ENCODE results near the gene VWF. TPM values are rescaled to one million over a fixed set of nuclear protein-coding genes. Genes with fewer than 3 reads are reported as not detected.

The VWF gene
- total RNA-seq, 4 donors from 2014 or later: 21.1 to 92.5 (median 49.7) TPM

DNA sequence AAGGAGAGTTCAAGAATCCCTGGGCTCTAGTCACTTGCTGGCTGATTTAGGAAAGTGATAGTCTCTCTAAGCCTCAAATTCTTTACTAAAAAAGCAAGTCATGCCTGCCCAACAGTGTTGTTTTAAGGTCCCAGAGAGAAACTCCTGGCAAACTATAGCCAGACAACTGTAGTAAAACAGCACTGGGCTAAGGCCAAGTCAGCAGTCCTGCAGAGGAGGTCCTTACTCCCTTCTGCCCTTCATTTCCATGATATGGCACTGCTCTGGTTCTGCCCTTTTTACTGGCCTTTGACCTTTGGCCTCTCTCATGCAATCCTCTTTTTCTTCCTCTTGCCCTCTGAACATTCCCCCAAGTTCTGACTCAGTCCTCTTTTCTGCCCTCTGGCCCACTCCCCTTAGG lies 74.9 kb downstream of the VWF start:
- no peaks in the 10 kb centered on the region for H3K9me3 ChIP-seq

DNA sequence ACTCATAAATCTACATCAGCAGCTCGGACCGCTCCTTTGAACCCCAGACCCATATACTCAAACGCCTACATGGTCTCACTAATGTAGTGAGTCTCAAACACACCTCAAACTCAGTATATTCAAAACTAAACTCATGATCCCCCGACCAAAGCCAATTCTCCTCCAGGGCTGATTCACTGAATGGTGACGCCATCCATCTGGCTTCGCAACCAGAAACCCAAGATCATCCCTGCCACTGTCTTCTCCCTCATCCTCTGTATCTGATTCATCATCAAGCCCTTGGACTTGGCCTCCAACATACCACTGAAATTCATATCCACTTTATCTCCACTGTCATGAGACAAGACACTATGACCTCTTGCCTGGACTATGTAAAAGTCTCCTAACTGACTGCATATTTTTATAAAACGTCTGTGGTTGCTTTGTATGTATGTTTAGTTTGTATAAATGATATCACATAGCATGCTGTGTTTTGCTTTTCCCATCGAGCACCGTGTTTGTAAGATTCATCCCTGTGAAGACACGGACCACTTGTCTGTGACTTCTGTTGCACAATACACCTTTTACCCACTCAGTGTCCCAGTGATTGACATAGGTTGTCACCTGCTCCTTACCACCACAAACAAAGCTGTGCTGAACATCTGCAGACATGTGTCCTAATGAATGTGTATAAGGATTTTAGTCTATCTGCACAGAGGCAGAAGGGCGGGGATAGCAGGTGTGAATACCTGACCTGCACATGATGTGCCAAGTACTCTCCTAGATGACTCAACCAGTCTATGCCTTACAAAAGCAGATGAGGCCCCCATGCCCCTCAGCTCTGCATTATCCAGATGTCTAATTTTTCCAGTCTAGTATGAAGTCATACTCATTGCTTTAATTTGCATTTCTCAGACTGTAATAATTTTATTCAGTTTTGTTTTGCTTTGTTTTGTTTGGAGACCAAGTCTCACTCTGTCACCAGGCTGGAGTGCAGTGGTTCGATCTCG lies 76.9 kb downstream of the VWF start:
- H3K27ac ChIP-seq: no peak overlapping the region
- DNase-seq: no peak
- H3K9me3 ChIP-seq: no peaks in the 10 kb centered on the region
- peaks cover 0 to 17% (median 0%) of the 10 kb centered on the region in 3 donors for H3K4me1 ChIP-seq
- TF ChIP-seq CTCF (IDR thresholded peaks at IDR 0.05) (no peak), POLR2A (IDR thresholded peaks at IDR 0.05) (no peak)
- WGBS, 2 donors: 62 to 64% methylated on average over 13 of the region's 13 CpGs
- H3K27me3 ChIP-seq: no peaks in the 10 kb centered on the region
- intact Hi-C loops (cut with DNase I): no loop called here
- no peak overlapping the region for H3K4me3 ChIP-seq
- H3K36me3 ChIP-seq: peaks cover 0 to 76% (median 0%) of the 10 kb centered on the region in 3 donors

More for the DNA sequence above, 74.9 kb downstream of the VWF start:
- DNase-seq: no peak
- Histone ChIP-seq H3K27me3 (no peaks in the 10 kb centered on the region), H3K36me3 (peaks cover 0 to 65% (median 0%) of the 10 kb centered on the region in 3 donors), H3K4me3 (no peak overlapping the region), H3K27ac (no peak overlapping the region), H3K4me1 (peaks cover 0 to 8% (median 0%) of the 10 kb centered on the region in 3 donors)
- TF ChIP-seq CTCF (IDR thresholded peaks at IDR 0.05) (no peak), POLR2A (IDR thresholded peaks at IDR 0.05) (no peak)
- intact Hi-C loops (cut with DNase I): no loop called here

GRCh38 chr12:6046511-6047180 lies 77.8 kb downstream of the VWF start:
- peaks cover 0 to 17% (median 0%) of the 10 kb centered on the region in 3 donors for H3K4me1 ChIP-seq
- intact Hi-C loops (cut with DNase I): no loop called here
- no peak overlapping the region for H3K4me3 ChIP-seq
- no peaks in the 10 kb centered on the region for H3K27me3 ChIP-seq
- TF ChIP-seq CTCF (IDR thresholded peaks at IDR 0.05) (no peak), POLR2A (IDR thresholded peaks at IDR 0.05) (no peak)
- H3K9me3 ChIP-seq: no peaks in the 10 kb centered on the region
- H3K36me3 ChIP-seq: peaks cover 0 to 76% (median 0%) of the 10 kb centered on the region in 3 donors
- no peak for DNase-seq
- H3K27ac ChIP-seq: no peak overlapping the region
- WGBS, 2 donors: 86 to 91% methylated on average over 16 to 17 of the region's 17 CpGs

GRCh38 chr12:6045438-6045837 lies 79.0 kb downstream of the VWF start:
- DNase-seq: no peak
- no peaks in the 10 kb centered on the region for H3K9me3 ChIP-seq
- H3K4me3 ChIP-seq: no peak overlapping the region
- 89 to 99% methylated on average over 6 of the region's 6 CpGs for WGBS, 2 donors
- H3K27me3 ChIP-seq: no peaks in the 10 kb centered on the region
- intact Hi-C loops (cut with DNase I): no loop called here
- no peak overlapping the region for H3K27ac ChIP-seq
- H3K36me3 ChIP-seq: peaks cover 0 to 79% (median 0%) of the 10 kb centered on the region in 3 donors
- H3K4me1 ChIP-seq: peaks cover 0 to 17% (median 0%) of the 10 kb centered on the region in 3 donors
- TF ChIP-seq POLR2A (IDR thresholded peaks at IDR 0.05): no peak
- TF ChIP-seq CTCF (IDR thresholded peaks at IDR 0.05): no peak

GRCh38 chr12:6044082-6044481 lies 80.4 kb downstream of the VWF start:
- H3K9me3 ChIP-seq: no peaks in the 10 kb centered on the region
- no peaks in the 10 kb centered on the region for H3K27me3 ChIP-seq
- peaks cover 0 to 75% (median 0%) of the 10 kb centered on the region in 3 donors for H3K36me3 ChIP-seq
- DNase-seq: no peak
- intact Hi-C loops (cut with DNase I): loop anchor here (5.0 kb wide), 1 partner anchor 57 kb away; no protein-coding TSS in a partner anchor
- H3K4me3 ChIP-seq: no peak overlapping the region
- 47 to 49% methylated on average over 2 to 7 of the region's 8 CpGs for WGBS, 2 donors
- H3K27ac ChIP-seq: no peak overlapping the region
- TF ChIP-seq CTCF (IDR thresholded peaks at IDR 0.05) (no peak), POLR2A (IDR thresholded peaks at IDR 0.05) (no peak)
- H3K4me1 ChIP-seq: peaks cover 0 to 17% (median 0%) of the 10 kb centered on the region in 3 donors
